Parathyroid adenoma (tissue), 2 donors: ENCODE measurements around the gene GCC1.

Experiments
- H2AFZ ChIP-seq: fragments of 300-600 bp; sonication (generic); one replicate; pipeline ENCODE4 v1.7.0; 2017; ENCODE audit warnings: antibody characterized with exemption, mild to moderate bottlenecking
- H3K27ac ChIP-seq: fragments of 300-600 bp; sonication (generic); one replicate; pipeline ENCODE4 v1.7.0; 2017
- H3K27me3 ChIP-seq: fragments of 300-600 bp; sonication (generic); one replicate; pipeline ENCODE4 v1.7.0; 2017; ENCODE audit warnings: low read length; ENCODE audit not compliant: control insufficient read depth, insufficient read depth
- H3K36me3 ChIP-seq: fragments of 300-600 bp; sonication (generic); one replicate; pipeline ENCODE4 v1.7.0; 2017; ENCODE audit warnings: low read length; ENCODE audit not compliant: control insufficient read depth, insufficient read depth
- H3K4me1 ChIP-seq: fragments of 300-600 bp; sonication (generic); one replicate; pipeline ENCODE4 v1.7.0; 2017; ENCODE audit warnings: control low read depth
- H3K4me2 ChIP-seq: fragments of 300-600 bp; sonication (generic); one replicate; pipeline ENCODE4 v1.7.0; 2017; ENCODE audit warnings: low read length
- H3K4me3 ChIP-seq: fragments of 300-600 bp; sonication (generic); one replicate; pipeline ENCODE4 v1.7.0; 2017; ENCODE audit warnings: low read depth, low read length
- H3K79me2 ChIP-seq: fragments of 300-600 bp; sonication (generic); one replicate; pipeline ENCODE4 v1.7.0; 2017; ENCODE audit warnings: control low read depth
- H3K9ac ChIP-seq: fragments of 300-600 bp; sonication (generic); one replicate; pipeline ENCODE4 v1.7.0; 2017; ENCODE audit warnings: mild to moderate bottlenecking
- H3K9me3 ChIP-seq: fragments of 300-600 bp; sonication (generic); one replicate; pipeline ENCODE4 v1.7.0; 2017; ENCODE audit warnings: low read length; ENCODE audit not compliant: control insufficient read depth
- CTCF ChIP-seq: fragments of 300-600 bp; sonication (generic); IDR thresholded peaks from one replicate; pipeline ENCODE4 v1.7.0; 2017; ENCODE audit warnings: antibody characterized with exemption, mild to moderate bottlenecking
- donor health status: primary hyperparathyroidism.

Gene GCC1

GRCh38 chr7:127582361-127582760 lies 3.0 kb downstream of the GCC1 start:
- Histone ChIP-seq H3K9ac (no peak overlapping the region), H3K79me2 (peaks cover 14% of the 10 kb centered on the region), H3K4me2 (no peak overlapping the region), H3K4me1 (peaks cover 5% of the 10 kb centered on the region), H3K9me3 (no peaks in the 10 kb centered on the region), H3K27ac (no peak overlapping the region), H2AFZ (no peak overlapping the region), H3K4me3 (no peak overlapping the region), H3K36me3 (no peaks in the 10 kb centered on the region), H3K27me3 (no peaks in the 10 kb centered on the region)
- TF ChIP-seq CTCF = no peak

- no peaks in the 10 kb centered on the region for H3K36me3 ChIP-seq
- no peaks in the 10 kb centered on the region for H3K9me3 ChIP-seq
- TF ChIP-seq CTCF = no peak
- no peak overlapping the region for H3K4me3 ChIP-seq
- H3K9ac ChIP-seq = no peak overlapping the region
- H3K79me2 ChIP-seq = peaks cover 14% of the 10 kb centered on the region
- H3K27ac ChIP-seq = no peak overlapping the region
- peaks cover 3% of the 10 kb centered on the region for H3K4me1 ChIP-seq
- no peak overlapping the region for H2AFZ ChIP-seq
- no peak overlapping the region for H3K4me2 ChIP-seq
- no peaks in the 10 kb centered on the region for H3K27me3 ChIP-seq
These were observed 3.7 kb downstream of the GCC1 start for GRCh38 chr7:127581716-127582115.

- Histone ChIP-seq H3K9ac (no peak overlapping the region), H3K79me2 (peaks cover 10% of the 10 kb centered on the region), H3K36me3 (no peaks in the 10 kb centered on the region), H3K9me3 (no peaks in the 10 kb centered on the region), H2AFZ (no peak overlapping the region), H3K4me2 (no peak overlapping the region), H3K27me3 (no peaks in the 10 kb centered on the region), H3K4me1 (peaks cover 3% of the 10 kb centered on the region), H3K27ac (no peak overlapping the region), H3K4me3 (no peak overlapping the region)
- TF ChIP-seq CTCF = no peak
These were observed 4.8 kb downstream of the GCC1 start for GRCh38 chr7:127580612-127581011.

- H3K4me3 ChIP-seq = no peak overlapping the region
- H3K79me2 ChIP-seq = no peaks in the 10 kb centered on the region
- H3K36me3 ChIP-seq = no peaks in the 10 kb centered on the region
- no peaks in the 10 kb centered on the region for H3K27me3 ChIP-seq
- no peak overlapping the region for H2AFZ ChIP-seq
- H3K27ac ChIP-seq = no peak overlapping the region
- no peaks in the 10 kb centered on the region for H3K4me1 ChIP-seq
- H3K4me2 ChIP-seq = no peak overlapping the region
- H3K9ac ChIP-seq = no peak overlapping the region
- H3K9me3 ChIP-seq = no peaks in the 10 kb centered on the region
- no peak for TF ChIP-seq CTCF
These were observed 6.6 kb downstream of the GCC1 start for GRCh38 chr7:127578711-127579275.

GRCh38 chr7:127578036-127578684 lies 7.2 kb downstream of the GCC1 start:
- no peak overlapping the region for H3K27ac ChIP-seq

More at GRCh38 chr7:127578036-127578684, 7.2 kb downstream of the GCC1 start:
- Histone ChIP-seq H2AFZ (no peak overlapping the region), H3K27me3 (no peaks in the 10 kb centered on the region), H3K36me3 (no peaks in the 10 kb centered on the region), H3K4me2 (no peak overlapping the region), H3K9ac (no peak overlapping the region), H3K9me3 (no peaks in the 10 kb centered on the region), H3K4me1 (no peaks in the 10 kb centered on the region), H3K79me2 (no peaks in the 10 kb centered on the region), H3K4me3 (no peak overlapping the region)
- no peak for TF ChIP-seq CTCF
